Pancreas (tissue), 10 donors: Measurements from ENCODE around the gene PRR14. TPM values are rescaled to one million over a fixed set of nuclear protein-coding genes. Genes with fewer than 3 reads are reported as not detected.

ENCODE experiments used
- ATAC-seq, 4 donors: fragments of 200-7000 bp; cut with Tn5 transposase; one replicate each; pipeline versions ENCODE4 v1.8.0 to v1.9.1; 2020; ENCODE audit warnings: mild to moderate bottlenecking in 4 of 4, moderate library complexity in 4 of 4
- DNase-seq, 6 donors: peaks; one replicate each; pipeline ENCODE4 v3.0.0-alpha.2; 2020
- FAIRE-seq: peaks from 2 replicates; lab custom pipeline; 2012; peaks lifted over from hg19 to GRCh38; lab: Jason Lieb, UNC
- H3K27ac ChIP-seq, 4 donors: fragments of 200-600 bp; sonication (generic); 1 replicate in 3 of 4; 2 replicates in 1 of 4; pipeline versions ENCODE4 v1.5.0 to v1.8.0; 2020
- H3K27me3 ChIP-seq, 4 donors: fragments of 200-600 bp; one replicate each; pipeline ENCODE4 v1.8.0; 2021
- H3K36me3 ChIP-seq, 3 donors: fragments of 200-600 bp; sonication (generic) in 1 of 3; one replicate each; pipeline versions ENCODE4 v1.5.0 to v1.8.0; 2020 to 2021
- H3K4me1 ChIP-seq, 3 donors: fragments of 200-600 bp; one replicate each; pipeline ENCODE4 v1.8.0; 2021
- H3K4me3 ChIP-seq, 4 donors: fragments of 200-600 bp; sonication (generic) in 2 of 4; one replicate each; pipeline versions ENCODE4 v1.5.0 to v1.8.0; 2020 to 2021
- H3K9me3 ChIP-seq, 4 donors: fragments of 200-600 bp; one replicate each; pipeline ENCODE4 v1.8.0; 2021
- WGBS, 2 donors: extraction: QIAGEN DNeasy Blood & Tissue Kit; methylation state at CpG; one replicate each; pipeline ENCODE4 v1.1.7; 2013; 5-methylcytosine and 5-hydroxymethylcytosine counted together
- intact Hi-C, 3 donors: fragments of 100-400 bp; cut with DNase I; formaldehyde crosslinking; loops; one replicate each; pipeline versions ENCODE4 v1.11.1 to v1.14.2; 2022
- polyA plus RNA-seq, 2 donors: library from polyadenylated mRNA; stranded (reverse); fragments of 200-250 nt; gene quantifications; one replicate each; pipeline ENCODE4 v1.2.3, GENCODE V29; 2013
- total RNA-seq, 6 donors: library from RNA; stranded (reverse); fragmentation: NEBNext Ultra II Directional in 4 of 6; extraction: Animal tissue kit (Norgen Biotek cat#: 25700) in 4 of 6; gene quantifications; one replicate each; pipeline versions ENCODE4 v1.2.1 to v1.2.4, GENCODE V29; 2021 to 2023
- TF ChIP-seq, protein P1 (sequence below), 4 donors: fragments of 200-600 bp; sonication (generic) in 3 of 4; IDR thresholded peaks; one replicate each; pipeline versions ENCODE4 v1.5.0 to v1.8.0; 2021; ENCODE audit warnings: antibody characterized with exemption in 4 of 4
- donor health status: healthy with polysubstance abuse.
- donor health status: DM: no; HTN: no; CAD: no; lungs with moderate emphysema.
- donor health status: DM: no; HTN: no; CAD: no.
- donor health status: control.
- donor health status: control.
- donor health status: Bipolar disorder and iron deficiency.
- donor health status: DM: yes; HTN: yes; CAD: no.
- donor health status: DM: no; HTN: no; CAD: no.
- donor health status: DM: no; HTN: no; CAD: no.
- donor health status: DM: yes; HTN: yes; CAD: no.

The PRR14 gene
- total and polyA plus RNA-seq, 8 donors: 23.5 to 164 (median 29.7) TPM

GRCh38 chr16:30698139-30698815, 47.5 kb downstream of the PRR14 start:
- intact Hi-C loops: no loop called here
- no peaks in the 10 kb centered on the region for H3K27me3 ChIP-seq
- no peak for FAIRE-seq
- no peaks in the 10 kb centered on the region for H3K9me3 ChIP-seq
- peak overlapping the region; percentile 88 to 100 (median 95) for H3K4me3 ChIP-seq
- peaks cover 7 to 13% (median 8%) of the 10 kb centered on the region in 3 donors for H3K4me1 ChIP-seq
- WGBS, 2 donors: 0 to 1% methylated on average over 45 to 73 of the region's 76 CpGs
- peak overlapping the region; percentile 98 to 100 (median 100) for H3K27ac ChIP-seq
- TF ChIP-seq, protein P1, sequence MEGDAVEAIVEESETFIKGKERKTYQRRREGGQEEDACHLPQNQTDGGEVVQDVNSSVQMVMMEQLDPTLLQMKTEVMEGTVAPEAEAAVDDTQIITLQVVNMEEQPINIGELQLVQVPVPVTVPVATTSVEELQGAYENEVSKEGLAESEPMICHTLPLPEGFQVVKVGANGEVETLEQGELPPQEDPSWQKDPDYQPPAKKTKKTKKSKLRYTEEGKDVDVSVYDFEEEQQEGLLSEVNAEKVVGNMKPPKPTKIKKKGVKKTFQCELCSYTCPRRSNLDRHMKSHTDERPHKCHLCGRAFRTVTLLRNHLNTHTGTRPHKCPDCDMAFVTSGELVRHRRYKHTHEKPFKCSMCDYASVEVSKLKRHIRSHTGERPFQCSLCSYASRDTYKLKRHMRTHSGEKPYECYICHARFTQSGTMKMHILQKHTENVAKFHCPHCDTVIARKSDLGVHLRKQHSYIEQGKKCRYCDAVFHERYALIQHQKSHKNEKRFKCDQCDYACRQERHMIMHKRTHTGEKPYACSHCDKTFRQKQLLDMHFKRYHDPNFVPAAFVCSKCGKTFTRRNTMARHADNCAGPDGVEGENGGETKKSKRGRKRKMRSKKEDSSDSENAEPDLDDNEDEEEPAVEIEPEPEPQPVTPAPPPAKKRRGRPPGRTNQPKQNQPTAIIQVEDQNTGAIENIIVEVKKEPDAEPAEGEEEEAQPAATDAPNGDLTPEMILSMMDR (IDR thresholded peaks at IDR 0.05): no peak
- peak; percentile 99 to 100 (median 99) for DNase-seq
- peaks cover 0 to 30% (median 18%) of the 10 kb centered on the region in 3 donors for H3K36me3 ChIP-seq
- ATAC-seq: peak; percentile 85 to 92 (median 88)

DNA sequence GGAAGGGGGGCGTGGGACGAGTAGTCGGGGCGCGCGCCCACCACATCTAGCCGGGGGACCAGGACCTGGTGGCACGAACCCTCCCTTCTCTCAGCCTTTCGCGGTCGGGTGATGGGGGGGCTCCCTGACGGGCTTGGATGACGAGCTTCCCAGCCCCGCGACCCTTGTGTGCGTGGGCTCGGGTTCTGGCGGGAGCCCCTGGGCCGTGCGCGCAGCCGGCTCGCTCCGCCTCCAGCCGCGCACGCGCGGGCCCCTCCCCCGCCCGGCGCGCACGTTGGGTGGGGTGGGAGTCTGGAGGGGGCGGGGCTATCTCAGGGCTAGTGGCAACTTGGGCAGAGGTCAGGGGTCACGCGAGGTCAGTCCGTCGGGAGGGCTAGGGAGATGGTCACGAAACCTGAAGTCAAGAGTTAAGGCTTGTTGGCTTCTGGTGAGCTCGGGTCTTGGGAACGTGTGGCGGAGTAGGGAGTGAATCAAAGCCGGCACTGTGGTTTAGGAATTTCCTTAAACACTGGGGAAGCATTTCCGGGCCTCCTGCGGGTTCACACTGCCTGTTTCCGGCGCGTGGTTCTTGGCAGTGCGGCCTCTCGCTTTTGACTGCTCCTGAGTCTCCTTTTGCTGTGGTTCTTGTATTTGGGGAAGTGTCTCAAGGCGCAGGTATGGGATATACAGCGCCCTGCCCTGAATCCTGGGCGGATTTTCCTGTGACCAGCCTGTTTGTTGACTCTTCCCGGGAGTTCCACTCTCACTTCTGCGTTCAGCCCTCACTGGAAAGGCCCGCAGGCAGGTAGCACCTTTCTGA, 48.3 kb downstream of the PRR14 start, which contains the start of gene SRCAP:
TSS of gene SRCAP (plus strand) at position 356 of the 799 bp plus-strand sequence. CDS start 1,654 bp downstream, outside the sequence.
- TF ChIP-seq, protein P1 (IDR thresholded peaks at IDR 0.05): no peak
- 1% methylated on average over 50 to 57 of the region's 57 CpGs for WGBS, 2 donors
- Histone ChIP-seq H3K27ac (peak within 1 kb of the TSS; percentile 98 to 100 (median 100)), H3K4me3 (peak within 1 kb of the TSS; percentile 88 to 100 (median 95)), H3K36me3 (peaks cover 3 to 37% (median 23%) of the 10 kb centered on the region in 3 donors), H3K9me3 (no peaks in the 10 kb centered on the region), H3K4me1 (peaks cover 7 to 13% (median 8%) of the 10 kb centered on the region in 3 donors), H3K27me3 (no peaks in the 10 kb centered on the region)
- DNase-seq (peak; percentile 77 to 91 (median 88)), ATAC-seq (peak; percentile 61 to 76 (median 72)), FAIRE-seq (no peak)
- intact Hi-C loops: no loop called here

DNA sequence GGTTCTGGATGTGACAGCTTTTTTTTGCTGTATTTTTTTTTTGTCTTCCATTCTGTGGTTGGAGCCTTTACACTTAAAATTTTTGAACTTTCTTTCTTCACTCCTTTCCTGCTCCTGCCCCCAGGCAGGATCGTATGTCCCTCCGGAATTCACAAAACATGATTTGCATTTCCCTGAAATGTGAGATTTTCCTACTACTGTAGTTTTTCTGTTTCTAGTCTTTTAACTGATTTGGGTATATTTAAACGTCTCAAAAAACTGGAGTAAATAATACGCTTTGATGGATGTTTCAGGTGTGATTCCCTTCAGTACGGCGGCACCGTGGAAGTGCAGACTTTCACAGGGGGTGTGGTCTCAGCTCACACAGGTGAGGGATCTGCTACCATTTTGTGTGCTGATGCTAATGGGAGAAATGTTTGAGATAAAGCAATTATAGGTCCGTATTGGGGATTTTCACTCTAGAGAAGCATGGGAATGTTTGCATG, 48.9 kb downstream of the PRR14 start:
- DNase-seq: no peak
- 13 to 14% methylated on average over 8 of the region's 8 CpGs for WGBS, 2 donors
- intact Hi-C loops: no loop called here
- Histone ChIP-seq H3K9me3 (no peaks in the 10 kb centered on the region), H3K4me1 (peaks cover 7 to 13% (median 8%) of the 10 kb centered on the region in 3 donors), H3K4me3 (peak overlapping the region; percentile 88 to 100 (median 95)), H3K27ac (peak overlapping the region; percentile 98 to 100 (median 100)), H3K36me3 (peaks cover 9 to 44% (median 29%) of the 10 kb centered on the region in 3 donors), H3K27me3 (no peaks in the 10 kb centered on the region)
- TF ChIP-seq, protein P1 (IDR thresholded peaks at IDR 0.05): no peak
- ATAC-seq: no peak
- FAIRE-seq: no peak

- Histone ChIP-seq H3K9me3 (no peaks in the 10 kb centered on the region), H3K27ac (no peak overlapping the region), H3K36me3 (peaks cover 14 to 52% (median 36%) of the 10 kb centered on the region in 3 donors), H3K27me3 (no peaks in the 10 kb centered on the region), H3K4me1 (peaks cover 7 to 13% (median 8%) of the 10 kb centered on the region in 3 donors), H3K4me3 (no peak overlapping the region)
- 54 to 59% methylated on average over 9 of the region's 9 CpGs for WGBS, 2 donors
- intact Hi-C loops: no loop called here
- FAIRE-seq (no peak), DNase-seq (peak in 2 of 6 donors; percentile 35 to 63), ATAC-seq (no peak)
- TF ChIP-seq, protein P1 (IDR thresholded peaks at IDR 0.05): no peak
Measured at GRCh38 chr16:30700491-30700890, 49.7 kb downstream of the PRR14 start.
